Lung (tissue), 12 donors: ENCODE measurements around the gene ZHX3. TPM values are rescaled to one million over a fixed set of nuclear protein-coding genes. Genes with fewer than 3 reads are reported as not detected.

Experiments
- ATAC-seq: fragments of 200-7000 bp; cut with Tn5 transposase; one replicate; pipeline ENCODE4 v1.9.1; 2020; ENCODE audit warnings: moderate number of reproducible peaks; ENCODE audit not compliant: insufficient read depth, low FRiP score
- DNase-seq, 3 donors: peaks; one replicate each; pipeline ENCODE4 v3.0.0-alpha.2; 2013 to 2017
- H3K27ac ChIP-seq, 2 donors: one replicate each; pipeline ENCODE4 v1.5.1; 2013; ENCODE audit warnings: mild to moderate bottlenecking in 2 of 2, moderate library complexity in 2 of 2, control low read depth in 1 of 2, inconsistent platforms in 1 of 2, low read depth in 1 of 2, low read length in 1 of 2
- H3K27me3 ChIP-seq, 3 donors: one replicate each; pipeline ENCODE4 v1.5.1; 2013; ENCODE audit warnings: low read length in 2 of 3; ENCODE audit not compliant: control insufficient read depth in 3 of 3, insufficient read depth in 3 of 3
- H3K36me3 ChIP-seq, 4 donors: one replicate each; pipeline ENCODE4 v1.5.1; 2013; ENCODE audit warnings: low read length in 4 of 4, mild to moderate bottlenecking in 1 of 4, moderate library complexity in 1 of 4; ENCODE audit not compliant: control insufficient read depth in 4 of 4, insufficient read depth in 4 of 4
- H3K4me1 ChIP-seq, 5 donors: one replicate each; pipeline ENCODE4 v1.5.1; 2013; ENCODE audit warnings: low read length in 5 of 5, mild to moderate bottlenecking in 2 of 5, moderate library complexity in 1 of 5; ENCODE audit not compliant: control insufficient read depth in 5 of 5, insufficient read depth in 5 of 5
- H3K4me3 ChIP-seq: one replicate; pipeline ENCODE4 v1.5.1; 2013; ENCODE audit warnings: mild to moderate bottlenecking, control low read depth, moderate library complexity
- H3K9ac ChIP-seq, 2 donors: one replicate each; pipeline ENCODE4 v1.5.1; 2013; ENCODE audit warnings: low read length in 2 of 2, control low read depth in 1 of 2; ENCODE audit not compliant: insufficient read depth in 1 of 2
- H3K9me3 ChIP-seq, 4 donors: one replicate each; pipeline ENCODE4 v1.5.1; 2013; ENCODE audit warnings: low read length in 3 of 4, mild to moderate bottlenecking in 1 of 4, moderate library complexity in 1 of 4; ENCODE audit not compliant: control insufficient read depth in 4 of 4, insufficient read depth in 3 of 4
- CTCF ChIP-seq: IDR thresholded peaks from 2 replicates; pipeline ENCODE4 v1.5.1; 2012; ENCODE audit warnings: mild to moderate bottlenecking; ENCODE audit errors: control extremely low read depth, extremely low read depth
- WGBS, 2 donors: extraction: QIAGEN DNeasy Blood & Tissue Kit; methylation state at CpG; one replicate each; pipeline ENCODE4 v1.1.7; 2013; 5-methylcytosine and 5-hydroxymethylcytosine counted together
- polyA plus RNA-seq, 2 donors: library from polyadenylated mRNA; stranded (reverse); fragments of 200-250 nt; gene quantifications; one replicate each; pipeline ENCODE4 v1.2.1, GENCODE V29; 2013
- total RNA-seq, 2 donors: library from RNA; depleted of rRNA in 1 of 2; stranded (reverse); fragments of >200 nt in 1 of 2; gene quantifications; one replicate each; pipeline ENCODE4 v1.2.1, GENCODE V29; 2014 to 2021
- donor health status: control.
- donor health status: control.
- donor health status: Bipolar disorder and iron deficiency.
- donor health status: healthy.
- donor health status: DM: yes; HTN: yes; CAD: no.

Gene ZHX3
- total and polyA plus RNA-seq, 4 donors, result 8.3 to 48.2 (median 18.0) TPM

DNA sequence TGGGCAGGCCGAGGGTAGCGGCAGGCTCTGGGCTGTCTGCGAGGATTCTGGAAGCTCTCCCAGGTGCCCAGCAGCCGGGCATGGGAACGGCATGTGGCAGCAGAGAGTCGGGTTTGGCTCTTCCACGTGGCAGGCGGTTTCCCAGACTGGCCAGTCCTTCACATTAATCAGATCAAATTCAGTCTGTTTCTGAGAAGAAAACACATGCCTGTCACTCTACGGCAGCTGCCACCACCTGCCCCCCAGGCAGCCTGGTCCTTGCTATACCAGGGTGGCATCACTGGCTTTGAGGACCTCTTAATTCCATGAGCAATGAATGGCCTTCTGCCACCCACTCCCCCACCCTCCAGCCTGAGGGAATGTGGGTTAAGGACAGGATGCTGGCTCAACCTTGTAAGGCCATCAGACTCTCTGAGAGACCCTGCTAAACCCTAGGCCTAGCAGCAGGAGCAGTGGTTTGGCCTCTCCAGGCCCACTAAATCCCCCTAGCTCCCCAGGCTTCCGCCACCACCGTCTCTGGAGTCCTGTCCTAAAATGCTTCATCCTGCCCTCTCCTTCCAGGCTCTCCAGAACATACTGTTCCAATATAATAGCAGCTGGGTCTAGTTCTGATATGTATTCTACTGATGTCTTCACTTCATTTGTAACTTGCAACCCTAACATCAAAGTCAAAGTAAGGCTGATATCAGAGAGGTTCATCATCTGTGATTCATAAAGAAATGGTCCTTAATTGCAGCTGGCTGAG lies 132.3 kb downstream of the ZHX3 start:
- Histone ChIP-seq H3K27ac (no peak overlapping the region), H3K4me1 (peaks cover 0 to 3% (median 0%) of the 10 kb centered on the region in 5 donors), H3K27me3 (no peaks in the 10 kb centered on the region), H3K36me3 (peaks cover 0 to 14% (median 1%) of the 10 kb centered on the region in 4 donors), H3K9ac (no peak overlapping the region), H3K4me3 (no peak overlapping the region), H3K9me3 (no peaks in the 10 kb centered on the region)
- no peak for TF ChIP-seq CTCF
- no peak for ATAC-seq
- 93 to 97% methylated on average over 11 of the region's 11 CpGs for WGBS, 2 donors
- DNase-seq, result no peak

DNA sequence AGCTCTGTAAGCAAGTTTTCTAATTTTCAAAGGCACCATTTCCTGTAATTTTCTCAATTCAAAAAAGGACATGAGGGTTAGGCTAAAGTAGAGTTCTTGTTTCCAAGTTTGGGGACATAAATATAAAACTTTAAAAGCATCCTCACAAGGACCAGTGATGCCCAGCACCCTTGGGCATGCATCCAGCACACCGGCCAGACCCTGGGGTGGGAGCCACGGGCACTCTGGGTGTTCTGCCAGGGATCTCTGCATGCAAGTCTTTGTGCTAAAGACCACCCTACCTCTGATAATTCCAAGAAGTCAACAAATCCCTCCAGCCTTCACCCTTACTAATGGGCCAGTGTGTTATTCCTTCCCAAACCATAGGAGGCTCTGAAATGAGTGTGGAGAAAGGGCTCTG lies 133.7 kb downstream of the ZHX3 start:
- H3K27ac ChIP-seq, result no peak overlapping the region
- DNase-seq, result no peak
- no peak for TF ChIP-seq CTCF
- H3K9ac ChIP-seq, result no peak overlapping the region
- peaks cover 0 to 14% (median 1%) of the 10 kb centered on the region in 4 donors for H3K36me3 ChIP-seq
- 89 to 97% methylated on average over 2 of the region's 2 CpGs for WGBS, 2 donors
- peaks cover 0 to 6% (median 0%) of the 10 kb centered on the region in 5 donors for H3K4me1 ChIP-seq
- H3K9me3 ChIP-seq, result no peaks in the 10 kb centered on the region
- no peak for ATAC-seq
- no peaks in the 10 kb centered on the region for H3K27me3 ChIP-seq
- no peak overlapping the region for H3K4me3 ChIP-seq

- Histone ChIP-seq H3K36me3 (peaks cover 0 to 14% (median 1%) of the 10 kb centered on the region in 4 donors), H3K9me3 (no peaks in the 10 kb centered on the region), H3K9ac (no peak overlapping the region), H3K4me3 (no peak overlapping the region), H3K27me3 (no peaks in the 10 kb centered on the region), H3K4me1 (peaks cover 0 to 9% (median 0%) of the 10 kb centered on the region in 5 donors), H3K27ac (no peak overlapping the region)
- WGBS, 2 donors, result 96 to 97% methylated on average over 6 of the region's 6 CpGs
- no peak for TF ChIP-seq CTCF
- ATAC-seq (no peak), DNase-seq (no peak)
Measured at GRCh38 chr20:41183391-41183790, 134.1 kb downstream of the ZHX3 start.
